ENCODE results near the gene SLC8B1. TPM values are rescaled to one million over a fixed set of nuclear protein-coding genes. Genes with fewer than 3 reads are reported as not detected.

Gene SLC8B1
- polyA plus RNA-seq, 10 donors, result 9.8 to 17.8 (median 13.5) TPM

- no peak for DNase-seq
Measured at GRCh38 chr12:113322343-113322742, 12.6 kb downstream of the SLC8B1 start.

DNA sequence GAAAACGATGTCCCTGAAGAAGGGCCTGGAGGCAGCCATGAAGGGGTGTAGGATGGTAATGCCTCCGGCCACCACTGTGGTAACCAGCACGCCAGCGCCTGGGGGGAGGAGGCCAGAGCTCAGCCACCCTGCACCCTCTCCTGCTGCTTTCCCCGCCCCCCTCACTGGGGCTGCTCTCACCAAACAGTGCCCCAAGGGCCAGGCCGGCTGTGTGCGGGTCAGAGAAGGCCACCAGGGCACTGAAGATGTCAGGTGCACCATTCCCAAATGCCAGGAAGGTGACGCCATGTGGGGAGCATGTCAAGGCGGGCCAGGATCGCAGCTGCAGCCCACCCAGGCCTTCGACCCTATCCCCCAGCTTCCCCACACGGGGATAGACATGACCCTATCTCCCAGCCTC, 14.5 kb downstream of the SLC8B1 start:
- DNase-seq, result no peak

- DNase-seq, result no peak
Measured at GRCh38 chr12:113318900-113319628, 15.8 kb downstream of the SLC8B1 start.

DNA sequence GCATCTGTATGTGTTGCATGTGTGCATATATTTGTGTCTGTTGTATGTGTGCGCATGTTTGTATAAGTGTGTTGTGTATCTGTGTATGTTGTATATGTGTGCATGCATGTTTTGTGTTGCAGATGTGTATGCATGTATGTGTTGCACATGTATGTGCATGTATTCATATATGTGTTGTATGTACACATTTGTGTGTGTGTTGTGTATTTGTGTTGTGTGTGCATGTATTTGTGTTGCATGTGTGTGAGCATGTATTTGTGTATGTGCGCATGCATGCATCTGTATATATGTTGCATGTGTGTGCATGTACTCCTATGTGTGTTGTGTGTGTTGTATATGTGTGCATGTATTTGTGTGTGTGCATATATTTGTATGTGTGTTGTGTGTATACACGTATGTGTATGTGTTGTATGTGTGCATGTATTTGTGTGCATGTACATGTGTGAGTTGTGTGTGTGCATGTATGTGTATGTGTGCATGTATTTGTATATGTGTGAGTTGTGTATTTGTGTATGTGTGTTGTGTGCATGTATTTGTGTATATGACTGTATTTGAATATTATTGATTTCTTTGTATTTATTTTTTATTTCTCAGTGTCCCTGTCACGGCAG, 16.8 kb downstream of the SLC8B1 start:
- DNase-seq, result no peak

DNA sequence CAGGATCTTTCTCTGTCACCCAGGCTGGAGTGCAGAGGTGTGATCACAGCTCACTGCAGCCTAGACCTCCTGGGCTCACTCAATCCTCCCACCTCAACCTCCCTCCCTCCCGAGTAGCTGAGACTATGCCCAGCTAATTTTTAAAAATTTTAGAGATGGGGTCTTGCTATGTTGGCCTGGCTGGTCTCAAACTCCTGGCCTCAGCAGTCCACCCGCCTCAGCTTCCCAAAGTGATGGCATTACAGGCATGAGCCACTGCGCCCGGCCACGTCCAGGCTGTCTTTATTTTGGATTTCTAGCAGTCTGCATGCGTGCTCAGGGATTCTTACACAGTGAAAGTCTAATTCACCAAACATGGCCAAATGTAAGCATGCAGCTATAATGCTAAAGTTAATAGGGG, 17.8 kb downstream of the SLC8B1 start:
- no peak for DNase-seq

DNA sequence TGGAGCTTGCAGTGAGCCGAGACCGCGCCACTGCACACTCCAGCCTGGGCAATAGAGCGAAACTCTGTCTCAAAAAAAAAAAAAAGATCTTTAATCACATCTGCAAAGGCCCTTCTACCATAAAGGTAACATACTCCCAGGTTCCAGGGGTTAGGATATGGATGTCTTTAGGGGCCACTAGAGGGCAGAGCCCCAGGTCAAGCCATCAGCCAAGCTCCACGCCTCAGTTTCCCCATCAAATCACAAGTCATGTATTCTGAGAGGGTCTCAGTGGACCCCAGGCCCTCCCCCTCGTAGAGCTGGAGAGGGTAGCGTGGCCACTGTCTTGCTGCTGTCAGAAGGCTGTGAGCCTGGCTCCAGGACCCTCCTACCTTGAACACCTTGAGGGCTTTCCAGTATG, 18.8 kb downstream of the SLC8B1 start:
- no peak for DNase-seq

- no peak for DNase-seq
Measured at GRCh38 chr12:113315358-113315757, 19.6 kb downstream of the SLC8B1 start.

DNA sequence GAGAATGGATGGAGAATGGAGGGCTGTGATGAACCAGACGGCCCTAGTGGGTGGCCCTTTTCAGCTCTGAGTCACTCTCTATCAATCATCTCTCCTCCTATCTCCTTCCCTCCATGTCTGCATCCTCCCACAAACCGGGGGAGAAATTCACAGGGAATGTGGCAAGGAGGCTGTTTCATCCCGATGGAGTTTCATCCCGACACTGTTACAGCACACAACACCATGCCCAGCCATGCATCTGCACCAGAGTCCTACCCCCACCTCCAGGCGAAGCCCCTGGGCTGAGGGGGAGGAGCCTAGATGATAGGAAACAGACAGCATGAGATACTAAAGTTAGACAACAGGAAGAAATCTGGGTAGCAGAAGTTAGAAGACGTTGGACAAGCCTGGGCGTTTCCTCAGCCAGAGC, 20.8 kb downstream of the SLC8B1 start:
- no peak for DNase-seq

GRCh38 chr12:113310489-113310888, 24.4 kb downstream of the SLC8B1 start:
- DNase-seq, result no peak

DNA sequence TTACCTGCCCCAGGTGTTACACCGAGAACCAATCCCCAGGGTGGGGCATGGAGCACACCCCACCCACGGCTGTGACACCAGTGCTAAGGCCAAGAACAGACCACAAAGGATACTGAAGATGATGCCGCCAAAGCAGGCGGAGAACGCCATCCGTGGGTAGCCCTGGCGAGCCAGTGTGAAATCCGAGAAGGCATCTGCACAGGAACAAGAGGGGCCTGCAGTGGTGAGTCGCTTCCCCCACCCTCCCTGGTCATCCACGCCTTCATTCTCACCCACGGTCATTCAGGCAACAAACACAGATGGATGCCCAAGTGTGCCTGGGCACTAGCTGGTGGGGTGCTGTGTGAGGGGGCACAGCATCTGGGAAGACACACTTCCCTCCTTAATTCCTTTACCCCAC, 28.5 kb downstream of the SLC8B1 start:
- no peak for DNase-seq

GRCh38 chr12:113305281-113305856, 29.5 kb downstream of the SLC8B1 start:
- no peak for DNase-seq

DNA sequence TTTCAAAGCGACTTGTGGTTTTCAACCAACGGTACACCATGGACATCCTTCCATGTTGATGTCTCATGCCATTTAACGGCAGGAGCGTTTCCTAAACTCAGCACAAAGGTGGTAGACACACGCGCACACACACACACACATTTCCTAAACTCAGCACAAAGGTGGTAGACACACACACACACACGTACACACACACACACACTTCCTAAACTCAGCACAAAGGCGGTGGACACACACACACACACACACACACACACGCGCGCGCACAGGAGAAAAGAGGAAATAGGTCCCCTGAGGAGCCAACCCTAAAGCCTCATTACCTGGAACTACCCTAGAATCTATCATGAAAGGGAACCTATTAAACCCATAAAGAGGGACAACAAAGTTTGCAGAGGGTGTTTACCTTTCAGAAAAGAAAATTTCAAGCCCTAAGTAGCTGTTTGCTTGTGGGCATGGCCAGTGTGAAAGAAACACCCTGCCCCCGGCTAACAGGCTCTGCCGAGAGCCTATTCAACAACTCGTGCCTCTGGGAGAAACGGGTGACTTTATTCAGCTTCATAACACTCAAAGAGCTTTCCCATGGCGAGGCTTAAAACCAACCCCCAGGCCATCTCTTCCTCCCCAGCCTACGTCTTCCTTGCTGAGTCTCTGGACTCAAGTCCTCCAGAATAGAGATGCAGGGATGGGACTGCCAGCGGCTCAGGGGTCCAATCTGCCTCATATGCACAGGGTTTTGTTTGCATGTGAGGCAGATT, 31.8 kb downstream of the SLC8B1 start:
- no peak for DNase-seq

- no peak for DNase-seq
Measured at GRCh38 chr12:113302466-113302865, 32.4 kb downstream of the SLC8B1 start.

- no peak for DNase-seq
Measured at GRCh38 chr12:113301811-113302210, 33.1 kb downstream of the SLC8B1 start.

DNA sequence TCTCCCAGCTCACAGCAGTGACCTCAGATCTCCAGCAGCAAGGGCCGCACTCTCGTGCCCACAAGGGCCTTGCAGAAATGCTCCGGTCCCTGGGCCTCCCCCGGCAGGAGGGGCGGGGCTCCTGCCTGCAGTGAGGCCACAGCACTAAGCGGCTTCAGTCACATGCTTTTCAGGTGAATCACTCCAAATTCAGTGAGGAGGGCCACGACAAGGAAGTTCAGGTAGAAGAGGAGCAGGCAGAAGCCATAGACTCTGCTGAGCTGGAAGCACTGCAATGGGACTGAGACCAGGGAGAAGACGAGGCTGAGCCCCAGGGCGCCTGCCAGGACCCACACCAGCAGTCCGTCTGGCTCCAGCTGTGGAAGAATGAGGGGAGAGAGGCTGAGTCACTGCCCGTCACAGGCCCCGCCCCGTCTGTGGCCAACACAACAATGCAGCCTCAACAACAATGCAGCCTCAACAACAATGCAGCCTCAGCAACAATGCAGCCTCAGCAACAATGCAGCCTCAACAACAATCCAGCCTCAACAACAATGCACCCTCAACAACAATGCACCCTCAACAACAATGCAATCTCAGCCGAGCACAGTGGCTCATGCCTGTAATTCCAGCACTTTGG, 35.2 kb downstream of the SLC8B1 start:
- peak in 2 of 3 donors; percentile 30 to 40 for DNase-seq

GRCh38 chr12:113298861-113299545, 35.9 kb downstream of the SLC8B1 start:
- DNase-seq, result peak; percentile 12 to 46 (median 33)

GRCh38 chr12:113298472-113298817, 36.5 kb downstream of the SLC8B1 start:
- no peak for DNase-seq

DNA sequence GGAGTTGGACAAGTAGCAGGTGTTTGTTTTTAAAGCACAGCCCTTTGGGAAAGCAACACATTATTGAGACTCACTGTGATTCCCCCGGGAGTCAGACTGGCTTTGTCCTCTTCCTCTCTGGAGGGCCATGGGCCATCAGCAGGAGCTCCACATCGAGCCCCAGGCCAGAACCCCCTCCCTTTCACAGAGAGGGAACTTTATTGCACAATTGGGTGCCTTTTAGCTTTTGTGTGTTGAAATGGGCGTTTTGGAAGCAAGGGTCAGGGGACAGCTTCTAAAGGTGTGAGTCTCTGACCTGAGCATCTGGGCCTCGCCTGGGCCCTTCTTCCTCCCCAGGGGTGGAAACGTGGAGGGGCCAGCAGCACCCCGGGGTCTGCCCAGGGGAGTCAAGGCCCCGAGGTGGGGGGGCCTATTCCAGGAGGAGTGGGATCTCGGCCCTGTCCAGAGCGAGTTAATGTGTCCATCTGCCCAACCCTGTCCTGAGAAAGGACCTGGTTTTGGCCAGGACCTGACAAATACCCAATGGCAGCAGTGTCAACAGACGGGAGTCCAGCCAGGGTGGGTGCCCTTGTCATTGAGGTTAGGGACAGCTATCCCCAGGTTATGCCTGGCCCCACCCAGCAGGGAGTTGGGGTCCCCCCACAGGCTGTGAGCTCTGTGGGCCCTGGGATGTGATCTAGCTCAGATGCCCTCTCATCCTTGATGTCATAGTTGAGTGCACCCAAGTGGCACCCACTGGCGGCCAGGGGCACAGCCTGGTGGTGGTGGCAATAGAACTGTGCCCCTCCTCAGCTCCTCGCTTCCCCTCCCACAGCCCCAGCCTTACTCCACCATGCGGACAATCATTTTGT, 37.1 kb downstream of the SLC8B1 start:
- DNase-seq, result no peak

GRCh38 chr12:113297214-113297587, 37.7 kb downstream of the SLC8B1 start:
- no peak for DNase-seq

DNA sequence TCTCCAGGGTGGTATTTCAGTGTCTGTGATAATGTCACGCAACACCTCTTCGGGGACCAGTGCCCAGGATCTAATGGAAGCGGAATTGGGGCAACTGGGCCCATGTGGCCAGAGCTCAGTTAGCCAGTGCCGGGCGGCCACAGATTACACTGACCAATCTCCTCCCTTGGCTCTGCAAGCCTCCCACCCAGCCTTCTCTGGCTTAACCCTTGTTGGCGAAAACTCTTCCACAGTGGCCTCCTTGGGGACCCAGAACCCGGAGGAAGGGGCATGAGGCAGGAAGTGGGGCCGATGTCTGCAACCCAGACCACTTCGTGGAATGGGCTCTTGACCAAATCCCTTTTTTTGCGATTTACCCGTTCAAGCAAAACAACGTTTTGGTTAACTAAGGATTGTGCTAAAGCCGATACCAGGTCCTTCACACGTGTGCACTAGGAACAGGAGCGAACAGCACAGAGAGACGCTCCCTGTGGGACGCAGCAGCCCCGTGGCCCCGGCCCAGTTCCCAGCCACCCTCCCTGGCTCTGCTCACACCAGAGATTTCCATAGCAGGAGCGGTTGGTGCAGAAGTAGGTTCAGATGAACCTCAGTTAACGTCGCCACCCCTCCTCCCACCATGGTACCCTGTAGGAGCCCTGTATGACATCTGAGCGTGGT, 38.2 kb downstream of the SLC8B1 start:
- DNase-seq, result no peak
